Loucy (cell line): ENCODE results near the gene MYMK.

Experiments used
- H2AFZ ChIP-seq: fragments of 200-600 bp; sonication (generic); 2 replicates; pipeline ENCODE4 v1.6.0; 2016; ENCODE audit warnings: antibody characterized with exemption, mild to moderate bottlenecking, low read length, moderate library complexity
- H3F3A ChIP-seq: fragments of 200-600 bp; 2 replicates; pipeline ENCODE4 v1.6.0; 2016; ENCODE audit warnings: antibody characterized with exemption, low read depth, mild to moderate bottlenecking
- H3K27me3 ChIP-seq: fragments of 200-600 bp; sonication (generic); 2 replicates; pipeline ENCODE4 v1.6.1; 2014; ENCODE audit warnings: low read length, mild to moderate bottlenecking; ENCODE audit not compliant: insufficient read depth, poor library complexity, severe bottlenecking
- H3K36me3 ChIP-seq: fragments of 200-600 bp; sonication (generic); 2 replicates; pipeline ENCODE4 v1.6.1; 2016; ENCODE audit warnings: low read length; ENCODE audit not compliant: insufficient read depth
- H3K4me1 ChIP-seq: fragments of 200-600 bp; sonication (generic); 2 replicates; pipeline ENCODE4 v1.5.1; 2014; ENCODE audit warnings: low read length, mild to moderate bottlenecking; ENCODE audit not compliant: insufficient read depth, poor library complexity, severe bottlenecking
- H3K4me2 ChIP-seq: fragments of 200-600 bp; sonication (generic); 2 replicates; pipeline ENCODE4 v1.6.0; 2014; ENCODE audit warnings: antibody characterized with exemption, low read length, low read depth, mild to moderate bottlenecking; ENCODE audit not compliant: poor library complexity, severe bottlenecking
- H3K4me3 ChIP-seq: fragments of 200-600 bp; sonication (generic); 2 replicates; pipeline ENCODE4 v1.5.1; 2014; ENCODE audit warnings: low read length, mild to moderate bottlenecking, mixed read lengths; ENCODE audit not compliant: poor library complexity, severe bottlenecking
- H3K79me2 ChIP-seq: fragments of 200-600 bp; sonication (generic); 2 replicates; pipeline ENCODE4 v1.6.1; 2014; ENCODE audit warnings: low read length; ENCODE audit not compliant: insufficient read depth
- H3K9ac ChIP-seq: fragments of 200-600 bp; sonication (generic); 2 replicates; pipeline ENCODE4 v1.6.0; 2014; ENCODE audit warnings: mild to moderate bottlenecking, low read depth, low read length, moderate library complexity; ENCODE audit not compliant: poor library complexity, severe bottlenecking
- H3K9me2 ChIP-seq: fragments of 200-600 bp; sonication (generic); replicated peaks from 2 replicates; pipeline ENCODE4 v1.6.1; 2016; ENCODE audit warnings: low read depth, low read length, mixed read lengths
- H3K9me3 ChIP-seq: fragments of 200-600 bp; sonication (generic); 2 replicates; pipeline ENCODE4 v1.6.1; 2014; ENCODE audit warnings: mild to moderate bottlenecking, antibody characterized with exemption, low read length, low read depth; ENCODE audit not compliant: insufficient read depth
- H4K20me1 ChIP-seq: fragments of 200-600 bp; sonication (generic); 2 replicates; pipeline ENCODE4 v1.6.0; 2014; ENCODE audit warnings: antibody characterized with exemption, low read length, mild to moderate bottlenecking; ENCODE audit not compliant: insufficient read depth, poor library complexity, severe bottlenecking
- EZH2phosphoT487 ChIP-seq: fragments of 200-600 bp; IDR thresholded peaks from 2 replicates; pipeline ENCODE4 v1.6.1; 2018; ENCODE audit warnings: antibody characterized with exemption, mild to moderate bottlenecking, moderate library complexity, borderline replicate concordance
- TF ChIP-seq, protein P1 (sequence below): fragments of 200-600 bp; sonication (generic); conservative IDR thresholded peaks from 2 replicates; pipeline ENCODE4 v1.5.1; 2014; ENCODE audit warnings: mild to moderate bottlenecking, antibody characterized with exemption, low read length

MYMK gene

DNA sequence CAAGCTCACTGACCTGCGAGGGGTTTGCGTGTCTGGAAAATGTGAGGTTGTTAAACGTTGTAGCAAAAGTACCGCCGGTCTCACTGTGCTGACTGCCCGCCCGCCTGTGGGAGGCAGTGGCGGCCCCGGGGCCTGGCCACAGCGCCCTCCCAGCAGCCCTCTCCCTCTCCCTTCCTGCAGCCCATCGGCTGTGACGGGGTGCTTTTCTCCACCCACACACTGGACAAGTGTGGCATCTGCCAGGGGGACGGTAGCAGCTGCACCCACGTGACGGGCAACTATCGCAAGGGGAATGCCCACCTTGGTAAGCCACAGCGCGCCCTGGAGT lies 15.9 kb upstream of the MYMK start:
- Histone ChIP-seq H3F3A (no peaks in the 10 kb centered on the region), H3K4me3 (no peak overlapping the region), H3K79me2 (no peaks in the 10 kb centered on the region), H3K36me3 (no peaks in the 10 kb centered on the region), H3K9me3 (no peaks in the 10 kb centered on the region), H3K4me2 (no peak overlapping the region), H3K4me1 (no peaks in the 10 kb centered on the region), H3K9me2 (no peaks in the 10 kb centered on the region), H4K20me1 (no peaks in the 10 kb centered on the region), H2AFZ (no peak overlapping the region), H3K27me3 (no peaks in the 10 kb centered on the region), H3K9ac (no peak overlapping the region)
- TF ChIP-seq, protein P1, sequence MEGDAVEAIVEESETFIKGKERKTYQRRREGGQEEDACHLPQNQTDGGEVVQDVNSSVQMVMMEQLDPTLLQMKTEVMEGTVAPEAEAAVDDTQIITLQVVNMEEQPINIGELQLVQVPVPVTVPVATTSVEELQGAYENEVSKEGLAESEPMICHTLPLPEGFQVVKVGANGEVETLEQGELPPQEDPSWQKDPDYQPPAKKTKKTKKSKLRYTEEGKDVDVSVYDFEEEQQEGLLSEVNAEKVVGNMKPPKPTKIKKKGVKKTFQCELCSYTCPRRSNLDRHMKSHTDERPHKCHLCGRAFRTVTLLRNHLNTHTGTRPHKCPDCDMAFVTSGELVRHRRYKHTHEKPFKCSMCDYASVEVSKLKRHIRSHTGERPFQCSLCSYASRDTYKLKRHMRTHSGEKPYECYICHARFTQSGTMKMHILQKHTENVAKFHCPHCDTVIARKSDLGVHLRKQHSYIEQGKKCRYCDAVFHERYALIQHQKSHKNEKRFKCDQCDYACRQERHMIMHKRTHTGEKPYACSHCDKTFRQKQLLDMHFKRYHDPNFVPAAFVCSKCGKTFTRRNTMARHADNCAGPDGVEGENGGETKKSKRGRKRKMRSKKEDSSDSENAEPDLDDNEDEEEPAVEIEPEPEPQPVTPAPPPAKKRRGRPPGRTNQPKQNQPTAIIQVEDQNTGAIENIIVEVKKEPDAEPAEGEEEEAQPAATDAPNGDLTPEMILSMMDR = no peak
- TF ChIP-seq EZH2phosphoT487 = no peak

DNA sequence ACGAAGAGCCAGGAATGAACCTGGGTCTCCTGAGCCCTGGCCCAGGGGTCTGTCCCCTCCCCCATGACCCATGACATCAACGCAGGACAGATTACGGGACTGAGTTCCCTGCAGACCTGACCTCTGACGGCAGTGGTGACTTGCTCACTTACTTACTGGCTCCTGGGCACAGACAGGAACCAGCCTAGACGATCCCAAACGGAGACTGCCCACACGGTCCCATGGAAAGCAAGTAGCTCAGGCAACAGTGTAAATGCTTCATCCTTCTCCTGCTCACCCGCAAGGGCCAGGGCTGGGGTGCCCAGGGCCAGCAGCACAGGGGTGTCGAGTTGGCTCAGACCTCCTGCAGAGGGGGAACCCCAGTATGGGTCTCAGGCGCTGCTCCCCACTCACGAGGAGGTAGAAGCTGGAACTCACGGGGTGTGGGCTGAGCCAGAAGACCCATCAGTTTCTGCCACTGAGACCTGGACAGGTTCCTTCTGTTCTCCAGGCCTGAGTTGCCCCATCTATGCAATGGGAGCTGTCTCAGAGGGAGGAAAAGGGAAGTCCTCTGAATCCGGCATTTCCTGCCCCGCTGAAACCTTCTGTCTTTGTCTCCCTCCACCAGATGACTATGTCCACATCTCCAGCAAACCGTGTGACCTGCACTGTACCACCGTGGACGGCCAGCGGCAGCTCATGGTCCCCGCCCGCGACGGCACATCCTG lies 15.4 kb upstream of the MYMK start:
- H3K9me3 ChIP-seq = no peaks in the 10 kb centered on the region
- no peak overlapping the region for H3K4me2 ChIP-seq
- H3K9me2 ChIP-seq = no peaks in the 10 kb centered on the region
- H3K9ac ChIP-seq = no peak overlapping the region
- H4K20me1 ChIP-seq = no peaks in the 10 kb centered on the region
- H3K4me3 ChIP-seq = no peak overlapping the region
- no peaks in the 10 kb centered on the region for H3K4me1 ChIP-seq
- no peaks in the 10 kb centered on the region for H3F3A ChIP-seq
- TF ChIP-seq EZH2phosphoT487 = no peak
- H2AFZ ChIP-seq = no peak overlapping the region
- no peaks in the 10 kb centered on the region for H3K27me3 ChIP-seq
- no peaks in the 10 kb centered on the region for H3K79me2 ChIP-seq
- no peaks in the 10 kb centered on the region for H3K36me3 ChIP-seq

DNA sequence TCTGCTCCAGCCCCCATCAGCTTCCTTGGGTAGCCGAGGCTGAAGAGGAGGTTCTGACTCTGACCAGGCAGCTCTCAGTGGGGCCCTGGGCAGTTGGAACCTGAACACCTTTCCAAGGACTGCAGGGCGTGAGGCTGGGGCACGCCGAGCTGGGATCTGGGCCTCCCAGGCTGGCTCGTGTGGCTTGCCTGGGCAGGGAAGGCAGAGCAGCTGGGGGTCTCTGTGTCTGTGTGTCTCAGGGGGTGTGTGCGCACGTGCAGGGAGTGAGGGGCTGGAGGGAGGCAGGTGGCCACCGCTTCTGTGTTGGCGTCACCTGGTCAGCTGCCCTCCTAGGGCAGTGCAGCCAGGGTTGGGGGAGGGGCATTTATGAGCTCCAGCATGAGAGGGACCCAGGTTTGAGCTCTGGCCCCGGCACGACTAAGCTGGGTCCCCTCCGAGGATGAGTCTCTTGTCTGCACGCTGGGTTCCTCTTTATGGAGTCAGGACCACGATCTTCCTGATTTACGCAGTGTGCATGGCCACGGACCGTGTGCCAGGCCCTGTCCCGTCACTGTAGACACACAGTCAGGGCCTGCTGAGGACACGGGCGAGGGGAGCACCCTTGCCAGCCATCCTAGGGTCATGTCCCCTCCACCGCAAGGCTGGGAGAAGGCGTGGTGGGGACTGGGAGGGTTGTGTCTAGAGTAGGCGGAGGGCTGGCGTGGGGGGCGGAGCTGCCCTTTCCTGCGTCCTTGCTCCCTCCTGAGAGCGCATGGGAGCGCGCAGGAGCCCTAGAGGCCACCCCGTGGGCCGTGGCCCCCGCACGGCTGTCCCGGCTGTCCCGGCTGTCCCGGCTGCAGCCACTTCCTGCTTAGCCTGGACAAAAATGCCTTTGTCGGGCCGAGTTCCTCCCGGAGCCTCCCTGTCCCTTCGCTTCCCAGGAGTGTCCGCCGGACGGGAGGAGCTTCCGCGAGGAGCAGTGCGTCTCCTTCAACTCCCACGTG lies 14.4 kb upstream of the MYMK start:
- peaks cover 7% of the 10 kb centered on the region for H3K4me1 ChIP-seq
- H3K4me2 ChIP-seq = no peak overlapping the region
- H3K4me3 ChIP-seq = no peak overlapping the region
- TF ChIP-seq, protein P1 = no peak
- no peak for TF ChIP-seq EZH2phosphoT487
- H3K27me3 ChIP-seq = no peaks in the 10 kb centered on the region
- no peaks in the 10 kb centered on the region for H3K9me3 ChIP-seq
- H3K9ac ChIP-seq = no peak overlapping the region
- H3K9me2 ChIP-seq = no peaks in the 10 kb centered on the region
- H3K36me3 ChIP-seq = no peaks in the 10 kb centered on the region
- no peak overlapping the region for H2AFZ ChIP-seq
- H3F3A ChIP-seq = no peaks in the 10 kb centered on the region
- H3K79me2 ChIP-seq = no peaks in the 10 kb centered on the region
- no peaks in the 10 kb centered on the region for H4K20me1 ChIP-seq
